ENCODE data around the gene DCTN3.

DCTN3 gene

DNA sequence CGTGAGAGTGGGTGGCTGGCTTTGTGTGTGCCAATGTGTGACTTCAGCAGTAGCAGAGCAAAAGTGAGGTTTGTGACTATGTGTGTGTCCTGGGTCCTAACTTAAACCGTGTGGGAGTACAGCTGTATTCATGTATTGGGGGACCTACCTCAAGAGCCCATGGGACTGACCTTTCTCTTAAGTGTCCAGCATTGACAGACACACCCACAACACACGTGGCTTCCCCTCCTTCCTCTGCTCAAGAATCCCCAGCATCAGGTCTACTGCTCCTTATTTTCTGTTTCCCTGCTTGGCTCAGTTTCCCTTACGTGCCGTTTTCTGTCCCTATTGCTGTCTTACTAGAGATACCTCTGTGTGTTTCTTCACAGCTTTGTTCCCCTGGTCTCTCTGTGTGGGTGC, 32.3 kb upstream of the DCTN3 start:
- H3K4me3 ChIP-seq (ENCODE audit: low read depth, low read length), result peak overlapping the region; percentile 63
- TF ChIP-seq, protein P1, sequence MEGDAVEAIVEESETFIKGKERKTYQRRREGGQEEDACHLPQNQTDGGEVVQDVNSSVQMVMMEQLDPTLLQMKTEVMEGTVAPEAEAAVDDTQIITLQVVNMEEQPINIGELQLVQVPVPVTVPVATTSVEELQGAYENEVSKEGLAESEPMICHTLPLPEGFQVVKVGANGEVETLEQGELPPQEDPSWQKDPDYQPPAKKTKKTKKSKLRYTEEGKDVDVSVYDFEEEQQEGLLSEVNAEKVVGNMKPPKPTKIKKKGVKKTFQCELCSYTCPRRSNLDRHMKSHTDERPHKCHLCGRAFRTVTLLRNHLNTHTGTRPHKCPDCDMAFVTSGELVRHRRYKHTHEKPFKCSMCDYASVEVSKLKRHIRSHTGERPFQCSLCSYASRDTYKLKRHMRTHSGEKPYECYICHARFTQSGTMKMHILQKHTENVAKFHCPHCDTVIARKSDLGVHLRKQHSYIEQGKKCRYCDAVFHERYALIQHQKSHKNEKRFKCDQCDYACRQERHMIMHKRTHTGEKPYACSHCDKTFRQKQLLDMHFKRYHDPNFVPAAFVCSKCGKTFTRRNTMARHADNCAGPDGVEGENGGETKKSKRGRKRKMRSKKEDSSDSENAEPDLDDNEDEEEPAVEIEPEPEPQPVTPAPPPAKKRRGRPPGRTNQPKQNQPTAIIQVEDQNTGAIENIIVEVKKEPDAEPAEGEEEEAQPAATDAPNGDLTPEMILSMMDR (IDR thresholded peaks at IDR 0.05; ENCODE audit: low read depth, low read length), result no peak

DNA sequence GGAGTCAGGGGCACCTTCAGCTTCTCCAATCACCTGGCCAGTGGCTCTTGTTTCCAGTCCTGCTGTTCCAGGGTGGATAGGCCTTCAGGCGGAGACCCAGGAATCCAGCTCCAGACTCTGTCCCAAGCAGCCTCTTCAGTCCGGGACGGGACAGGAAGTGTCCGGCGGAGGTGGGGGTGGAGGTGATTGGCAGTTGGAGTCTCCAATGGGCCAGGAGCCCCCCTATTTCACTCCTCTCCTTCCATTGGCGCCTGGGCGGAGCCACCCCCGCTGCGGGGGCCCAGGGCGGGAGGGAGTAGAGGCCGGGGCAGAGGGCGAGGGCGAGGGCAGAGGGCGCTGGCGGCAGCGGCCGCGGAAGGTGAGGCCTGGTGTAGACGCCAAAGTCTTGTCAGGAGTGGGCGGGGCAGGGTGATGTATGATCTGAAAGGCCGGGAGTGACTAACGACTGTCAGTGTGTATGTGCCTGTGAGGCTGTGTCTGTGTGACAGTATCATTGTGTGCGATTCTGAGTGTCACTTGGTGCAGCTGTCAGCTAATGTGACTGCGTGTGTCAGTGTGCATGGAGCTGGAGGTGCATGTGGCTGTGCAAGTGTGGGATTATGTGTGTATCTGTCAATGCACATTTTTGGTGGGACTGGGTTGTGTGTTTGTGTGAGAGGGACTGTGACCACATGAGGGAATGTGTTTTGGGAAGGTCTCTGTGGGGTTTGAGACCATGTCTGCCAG, 31.7 kb upstream of the DCTN3 start, which contains the start of gene IL11RA:
IL11RA (plus strand) TSS at position 310 of the 726 bp plus-strand sequence. CDS start 3,033 bp downstream, outside the sequence.
- TF ChIP-seq, protein P1 (IDR thresholded peaks at IDR 0.05; ENCODE audit: low read depth, low read length), result no peak
- H3K4me3 ChIP-seq (ENCODE audit: low read depth, low read length), result peak within 1 kb of the TSS; percentile 63

DNA sequence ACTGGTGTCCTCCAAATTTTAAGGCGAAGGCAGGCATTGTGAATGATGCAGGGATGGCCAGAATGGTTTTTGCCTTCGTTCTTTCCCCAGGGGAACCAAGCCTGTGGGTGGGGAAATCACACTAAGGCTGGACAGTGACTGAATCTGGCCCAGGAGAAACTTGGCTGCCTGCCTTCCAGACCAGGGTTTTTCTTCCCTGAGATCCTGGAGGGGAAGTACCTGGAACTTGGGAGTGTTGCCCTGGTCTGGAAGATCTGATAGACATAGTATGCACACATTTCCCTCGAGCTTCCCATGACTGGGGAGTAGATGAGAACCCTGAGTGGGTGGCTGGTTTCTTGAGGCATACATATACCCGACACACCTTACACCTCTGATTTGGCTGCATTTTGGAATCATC, 31.0 kb upstream of the DCTN3 start:
- TF ChIP-seq, protein P1 (IDR thresholded peaks at IDR 0.05; ENCODE audit: low read depth, low read length), result no peak
- peak overlapping the region; percentile 63 for H3K4me3 ChIP-seq (ENCODE audit: low read depth, low read length)

DNA sequence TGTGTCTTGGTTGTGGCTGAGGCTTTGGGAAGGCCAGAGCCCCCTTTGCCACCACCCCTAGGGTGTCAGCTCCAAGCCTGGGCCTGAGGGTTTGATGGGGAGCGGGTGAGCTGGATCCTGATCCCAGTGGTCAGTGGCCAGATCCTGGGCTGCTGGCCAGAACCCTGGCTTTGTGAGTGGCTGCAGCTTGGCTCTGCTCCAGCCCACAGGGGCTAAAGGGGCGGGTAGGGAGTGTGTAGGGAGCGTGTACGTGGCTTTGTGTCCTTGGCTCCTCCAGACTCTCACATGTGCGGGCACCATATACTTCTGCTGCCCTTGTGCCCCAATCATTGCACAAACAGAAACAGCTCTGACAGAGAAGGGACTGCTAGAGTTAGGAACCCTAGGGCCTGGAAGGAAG, 30.5 kb upstream of the DCTN3 start:
- no peak overlapping the region for H3K4me3 ChIP-seq (ENCODE audit: low read depth, low read length)
- TF ChIP-seq, protein P1 (IDR thresholded peaks at IDR 0.05; ENCODE audit: low read depth, low read length), result no peak

DNA sequence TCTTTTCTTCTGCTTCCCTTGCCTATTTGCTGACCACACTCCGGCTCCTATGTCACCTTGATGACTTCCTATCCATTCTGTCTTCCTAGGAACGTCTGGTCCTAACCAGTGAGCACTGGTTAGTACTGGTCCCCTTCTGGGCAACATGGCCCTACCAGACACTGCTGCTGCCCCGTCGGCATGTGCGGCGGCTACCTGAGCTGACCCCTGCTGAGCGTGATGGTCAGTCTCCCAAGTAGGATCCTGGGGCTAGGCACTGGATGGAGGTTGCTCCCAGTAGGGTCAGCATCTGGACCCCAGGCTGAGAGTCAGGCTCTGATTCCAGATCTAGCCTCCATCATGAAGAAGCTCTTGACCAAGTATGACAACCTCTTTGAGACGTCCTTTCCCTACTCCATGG, 28.4 kb upstream of the DCTN3 start:
- H3K4me3 ChIP-seq (ENCODE audit: low read depth, low read length), result no peak overlapping the region
- TF ChIP-seq, protein P1 (IDR thresholded peaks at IDR 0.05; ENCODE audit: low read depth, low read length), result no peak

DNA sequence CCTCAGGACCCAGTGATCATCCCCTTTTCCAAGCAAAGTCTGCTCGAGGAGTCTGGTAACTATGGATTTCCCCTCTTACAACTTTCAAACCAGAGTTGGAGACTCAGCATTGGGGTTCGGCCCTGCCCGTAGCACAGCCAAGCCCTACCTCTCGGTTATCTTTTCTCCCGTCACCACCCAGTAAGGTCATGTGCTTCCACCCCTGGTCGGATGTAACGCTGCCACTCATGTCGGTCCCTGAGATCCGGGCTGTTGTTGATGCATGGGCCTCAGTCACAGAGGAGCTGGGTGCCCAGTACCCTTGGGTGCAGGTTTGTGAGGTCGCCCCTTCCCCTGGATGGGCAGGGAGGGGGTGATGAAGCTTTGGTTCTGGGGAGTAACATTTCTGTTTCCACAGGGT, 27.4 kb upstream of the DCTN3 start:
- peak overlapping the region; percentile 80 for H3K4me3 ChIP-seq (ENCODE audit: low read depth, low read length)
- TF ChIP-seq, protein P1 (IDR thresholded peaks at IDR 0.05; ENCODE audit: low read depth, low read length), result no peak

DNA sequence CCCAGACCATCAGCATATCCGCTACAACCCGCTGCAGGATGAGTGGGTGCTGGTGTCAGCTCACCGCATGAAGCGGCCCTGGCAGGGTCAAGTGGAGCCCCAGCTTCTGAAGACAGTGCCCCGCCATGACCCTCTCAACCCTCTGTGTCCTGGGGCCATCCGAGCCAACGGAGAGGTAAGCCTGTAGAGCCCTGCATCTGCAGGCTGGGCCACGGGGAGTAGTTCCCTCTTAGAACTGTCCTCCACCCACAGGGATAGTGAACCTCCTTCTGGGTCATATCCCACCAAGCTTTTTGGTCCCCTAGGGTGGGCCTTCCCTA, 26.7 kb upstream of the DCTN3 start:
- TF ChIP-seq, protein P1 (IDR thresholded peaks at IDR 0.05; ENCODE audit: low read depth, low read length), result no peak; the same call in 1 of the 2 replicates
- H3K4me3 ChIP-seq (ENCODE audit: low read depth, low read length), result peak overlapping the region; percentile 80
